Spleen (tissue), 7 donors: ENCODE data around the gene MYO5B.

Source experiments
- CTCF ChIP-seq, 11 experiments: fragments of 200-600 bp in 7 of 11; fragments of 450-650 bp in 4 of 11; sonication (generic) in 4 of 11; IDR thresholded peaks in 8 of 11; conservative IDR thresholded peaks in 3 of 11; 1 replicate in 7 of 11; 2 replicates in 4 of 11; pipeline versions ENCODE4 v1.4.0 to v1.8.0; 2016 to 2021; ENCODE audit warnings: antibody characterized with exemption in 11 of 11, inconsistent platforms in 4 of 11, mild to moderate bottlenecking in 1 of 11
- POLR2A ChIP-seq, 3 donors: fragments of 450-650 bp; IDR thresholded peaks; one replicate each; pipeline ENCODE4 v1.5.1; 2017; ENCODE audit warnings: antibody characterized with exemption in 3 of 3, mild to moderate bottlenecking in 1 of 3
- donor health status: DM: no; HTN: no; CAD: no; lungs with moderate emphysema.
- donor health status: DM: no; HTN: no; CAD: no.
- donor health status: DM: no; HTN: no; CAD: no.

- no peak for TF ChIP-seq CTCF (IDR thresholded peaks at IDR 0.05 in 8 of 11, conservative IDR thresholded peaks at IDR 0.05 in 3 of 11)
- TF ChIP-seq POLR2A (IDR thresholded peaks at IDR 0.05) = no peak
Observed at GRCh38 chr18:49838381-49838780, 356.6 kb downstream of the MYO5B start.
